IMR-90 (cell line): Measurements from ENCODE around the gene TM4SF4. TPM values are rescaled to one million over a fixed set of nuclear protein-coding genes. Genes with fewer than 3 reads are reported as not detected.

Source experiments
- ATAC-seq: fragments of 200-7000 bp; cut with Tn5 transposase; 2 replicates; pipeline ENCODE4 v1.9.1; 2020; ENCODE audit warnings: low read depth, mild to moderate bottlenecking, moderate library complexity
- BruUV-seq: library from RNA; stranded (reverse); fragments of 400-500 nt; replicated peaks from 2 replicates; lab custom pipeline; 2021; lab: Mats Ljungman, UMichigan
- CTCF ChIA-PET: fragments of 300-600 bp; formaldehyde crosslinking; extraction: SDS; loops from one replicate; lab custom pipeline; 2021; ENCODE audit warnings: antibody characterized with exemption; lab: Yijun Ruan, JAX
- POLR2A ChIA-PET: fragments of 300-600 bp; sonication (Branson Sonifier 250); formaldehyde crosslinking; loops from one replicate; lab custom pipeline; 2022; ENCODE audit warnings: antibody characterized with exemption; ENCODE audit not compliant: unreplicated experiment; lab: Charles Lee
- DNase-seq: peaks from one replicate; pipeline ENCODE4 v3.0.0; 2013
- H2AFZ ChIP-seq: replicated peaks from 2 replicates; pipeline ENCODE3; 2013; ENCODE audit warnings: low read length, mild to moderate bottlenecking; ENCODE audit not compliant: poor library complexity
- H2AK5ac ChIP-seq: 2 replicates; pipeline ENCODE4 v1.6.1; 2013; ENCODE audit warnings: low read depth, low read length, inconsistent platforms
- H2AK9ac ChIP-seq: replicated peaks from 2 replicates; pipeline ENCODE3; 2013; ENCODE audit warnings: mild to moderate bottlenecking, low read depth, low read length, moderate library complexity; ENCODE audit not compliant: poor library complexity
- H2BK120ac ChIP-seq: 2 replicates; pipeline ENCODE4 v1.6.1; 2013; ENCODE audit warnings: low read depth, low read length, inconsistent platforms
- H2BK15ac ChIP-seq: 3 replicates; pipeline ENCODE4 v1.6.1; 2013; ENCODE audit warnings: low read depth, low read length, inconsistent platforms
- H2BK20ac ChIP-seq: 2 replicates; pipeline ENCODE4 v1.6.1; 2013; ENCODE audit warnings: low read depth, mild to moderate bottlenecking, inconsistent platforms, low read length, moderate library complexity
- H2BK5ac ChIP-seq: 2 replicates; pipeline ENCODE4 v1.6.1; 2013; ENCODE audit warnings: mild to moderate bottlenecking, low read depth, low read length, inconsistent platforms; ENCODE audit not compliant: poor library complexity, severe bottlenecking
- H3K14ac ChIP-seq: replicated peaks from 2 replicates; pipeline ENCODE4 v1.6.1; 2013; ENCODE audit warnings: low read depth, low read length, inconsistent platforms
- H3K18ac ChIP-seq: 2 replicates; pipeline ENCODE4 v1.6.1; 2013; ENCODE audit warnings: low read depth, low read length, control low read depth
- H3K23ac ChIP-seq: 2 replicates; pipeline ENCODE4 v1.6.1; 2013; ENCODE audit warnings: low read depth, low read length, inconsistent platforms
- H3K27ac ChIP-seq: 2 replicates; pipeline ENCODE4 v1.5.1; 2013; ENCODE audit warnings: mild to moderate bottlenecking, control low read depth, low read length; ENCODE audit not compliant: insufficient read depth
- H3K27me3 ChIP-seq: 2 replicates; pipeline ENCODE4 v1.6.1; 2013; ENCODE audit warnings: low read length; ENCODE audit not compliant: control insufficient read depth, insufficient read depth
- H3K36me3 ChIP-seq: 2 replicates; pipeline ENCODE4 v1.6.1; 2013; ENCODE audit warnings: low read length, mixed read lengths; ENCODE audit not compliant: control insufficient read depth, insufficient read depth
- H3K4ac ChIP-seq: 2 replicates; pipeline ENCODE4 v1.6.1; 2013; ENCODE audit warnings: low read depth, low read length, inconsistent platforms
- H3K4me1 ChIP-seq: 2 replicates; pipeline ENCODE4 v1.6.1; 2013; ENCODE audit warnings: low read length, mixed read lengths; ENCODE audit not compliant: control insufficient read depth, insufficient read depth
- H3K4me2 ChIP-seq: 2 replicates; pipeline ENCODE4 v1.6.1; 2013; ENCODE audit warnings: low read depth, mild to moderate bottlenecking, control low read depth, low read length, moderate library complexity
- H3K4me3 ChIP-seq: 2 replicates; pipeline ENCODE4 v1.5.1; 2013; ENCODE audit warnings: low read depth, mild to moderate bottlenecking, control low read depth, low read length, moderate library complexity; ENCODE audit not compliant: insufficient read depth
- H3K56ac ChIP-seq: 2 replicates; pipeline ENCODE4 v1.6.1; 2013; ENCODE audit warnings: low read length, inconsistent platforms; ENCODE audit not compliant: insufficient read depth; ENCODE audit errors: extremely low read depth
- H3K79me1 ChIP-seq, 2 experiments: 2 replicates each; pipeline ENCODE4 v1.6.1; 2013; ENCODE audit warnings: low read length in 2 of 2, inconsistent platforms in 1 of 2, low read depth in 1 of 2
- H3K9ac ChIP-seq: 2 replicates; pipeline ENCODE4 v1.6.1; 2013; ENCODE audit warnings: low read depth, low read length, control low read depth
- H3K9me1 ChIP-seq: 2 replicates; pipeline ENCODE4 v1.6.1; 2013; ENCODE audit warnings: low read length, inconsistent platforms; ENCODE audit not compliant: insufficient read depth
- H3K9me3 ChIP-seq: 2 replicates; pipeline ENCODE4 v1.6.1; 2013; ENCODE audit warnings: low read length; ENCODE audit not compliant: control insufficient read depth, insufficient read depth
- H4K20me1 ChIP-seq: 2 replicates; pipeline ENCODE4 v1.6.1; 2013; ENCODE audit warnings: low read length, inconsistent platforms; ENCODE audit not compliant: insufficient read depth
- H4K5ac ChIP-seq: 2 replicates; pipeline ENCODE4 v1.6.1; 2013; ENCODE audit warnings: mild to moderate bottlenecking, low read depth, low read length, control low read depth
- H4K8ac ChIP-seq, 2 experiments: 2 replicates each; pipeline ENCODE4 v1.6.1; 2013; ENCODE audit warnings: low read depth in 2 of 2, low read length in 2 of 2, control low read depth in 1 of 2, inconsistent platforms in 1 of 2
- H4K91ac ChIP-seq: 2 replicates; pipeline ENCODE4 v1.6.1; 2013; ENCODE audit warnings: low read depth, low read length, inconsistent platforms; ENCODE audit not compliant: insufficient read depth
- BHLHE40 ChIP-seq: fragments of 150-350 bp; IDR thresholded peaks from 2 replicates; pipeline ENCODE4 v1.6.1; 2016; ENCODE audit warnings: mild to moderate bottlenecking, low read depth, low read length
- CEBPB ChIP-seq: IDR thresholded peaks from 2 replicates; pipeline ENCODE4 v1.6.1; 2012; ENCODE audit warnings: low read depth, low read length, improper control_type of control experiment
- ELK1 ChIP-seq: fragments of 150-350 bp; IDR thresholded peaks from 2 replicates; pipeline ENCODE4 v1.6.1; 2016; ENCODE audit warnings: low read depth, mild to moderate bottlenecking, low read length, moderate library complexity, borderline replicate concordance
- MAFK ChIP-seq: IDR thresholded peaks from 2 replicates; pipeline ENCODE4 v1.6.1; 2012; ENCODE audit warnings: low read depth, low read length, improper control_type of control experiment
- MAZ ChIP-seq: IDR thresholded peaks from 2 replicates; pipeline ENCODE4 v1.6.1; 2012; ENCODE audit warnings: low read depth, mild to moderate bottlenecking, low read length, improper control_type of control experiment, moderate library complexity, borderline replicate concordance
- RCOR1 ChIP-seq: IDR thresholded peaks from 2 replicates; pipeline ENCODE4 v1.6.1; 2012; ENCODE audit warnings: mild to moderate bottlenecking, low read length, improper control_type of control experiment; ENCODE audit not compliant: insufficient replicate concordance
- dilution Hi-C: fragments of 300-500 bp; cut with HindIII; formaldehyde crosslinking; loops from one replicate; pipeline ENCODE4 v1.14.3; 2018; ENCODE audit warnings: low sequenced_read_pairs; ENCODE audit not compliant: unreplicated experiment
- in situ Hi-C: fragments of 300-500 bp; cut with MboI; formaldehyde crosslinking; loops from 3 replicates; pipeline ENCODE4 v1.14.3; 2019; ENCODE audit warnings: low sequenced_read_pairs, inconsistent platforms, mixed read lengths
- intact Hi-C: fragments of 100-400 bp; cut with micrococcal nuclease; formaldehyde crosslinking; loops from 2 replicates; pipeline ENCODE4 v1.10.0; 2022
- polyA plus RNA-seq, 3 experiments: library from polyadenylated mRNA; depleted of rRNA; stranded (reverse); fragments of >200 nt; gene quantifications; 2 replicates each; pipeline ENCODE4 v1.2.3, GENCODE V29; 2012; ENCODE audit warnings: low replicate concordance in 1 of 3
- total RNA-seq: library from RNA; depleted of rRNA; stranded (reverse); fragments of >200 nt; gene quantifications from 2 replicates; pipeline ENCODE4 v1.2.3, GENCODE V29; 2012

TM4SF4 gene
- total and polyA plus RNA-seq, 2 of the 4 experiments (the other 2 are of a cell fraction): 0.60 to 1.6 TPM

- ChIA-PET CTCF (interaction anchor here (1.2 kb wide), 1 partner anchor 14 kb away, joined by 5 read pairs; no protein-coding TSS in a partner anchor), POLR2A (no interaction called here)
- H2BK5ac ChIP-seq: peak overlapping the region; percentile 14
- no peak overlapping the region for H3K27ac ChIP-seq
- dilution Hi-C loops: no loop called here
- peak overlapping the region in 1 of 2 experiments; percentile 25; a peak in 1 of 4 replicates for H4K8ac ChIP-seq
- H3K79me1 ChIP-seq: no peaks in the 10 kb centered on the region
- H3K4me2 ChIP-seq: no peak overlapping the region
- H3K4me3 ChIP-seq: no peak overlapping the region
- peak; percentile 87 for ATAC-seq
- no peak overlapping the region; the same call in 1 of the 2 replicates for H3K18ac ChIP-seq
- TF ChIP-seq ELK1 (no peak), MAZ (no peak), RCOR1 (no peak), CEBPB (peak; percentile 92), BHLHE40 (no peak), MAFK (no peak)
- no peak overlapping the region for H3K56ac ChIP-seq
- no peak overlapping the region for H3K23ac ChIP-seq
- H2BK120ac ChIP-seq: peak overlapping the region; percentile 6; the same call in 1 of the 2 replicates
- 0 out of 2 replicates have a peak, but pooled peaks cover 2% of the 10 kb centered on the region for H3K9me1 ChIP-seq
- H4K20me1 ChIP-seq: no peaks in the 10 kb centered on the region
- H4K5ac ChIP-seq: no peak overlapping the region
- intact Hi-C loops: no loop called here
- H2BK20ac ChIP-seq: peak overlapping the region; percentile 54; the same call in 1 of the 2 replicates
- 0 out of 3 replicates have a peak overlapping the region, but pooled peaks have one; percentile 2 for H2BK15ac ChIP-seq
- no peak overlapping the region for H2AK5ac ChIP-seq
- H3K9me3 ChIP-seq: peaks cover 5% of the 10 kb centered on the region; the same call in 1 of the 2 replicates
- H4K91ac ChIP-seq: no peak overlapping the region
- no peaks in the 10 kb centered on the region for H3K36me3 ChIP-seq
- no TSS peak for BruUV-seq
- in situ Hi-C loops: no loop called here
- peak; percentile 81 for DNase-seq
- H3K4me1 ChIP-seq: peaks cover 1% of the 10 kb centered on the region
- no peak overlapping the region for H2AK9ac ChIP-seq
- no peak overlapping the region for H3K4ac ChIP-seq
- H3K14ac ChIP-seq: no peak overlapping the region; the same call in 1 of the 2 replicates
- no peak overlapping the region for H3K9ac ChIP-seq
- H3K27me3 ChIP-seq: no peaks in the 10 kb centered on the region
- H2AFZ ChIP-seq: no peak overlapping the region
Observed at GRCh38 chr3:149454746-149455145, 19.8 kb upstream of the TM4SF4 start.
